Kidney epithelial cell (primary cell): Measurements from ENCODE around the gene CEMIP2. TPM values are rescaled to one million over a fixed set of nuclear protein-coding genes. Genes with fewer than 3 reads are reported as not detected.

Experiments used
- DNase-seq: peaks from one replicate; pipeline ENCODE4 v3.0.0-alpha.2; 2010; ENCODE audit warnings: low read depth
- H3K27me3 ChIP-seq: 2 replicates; pipeline ENCODE4 v1.6.0; 2011; ENCODE audit warnings: low read length; ENCODE audit not compliant: control insufficient read depth, insufficient read depth
- H3K36me3 ChIP-seq: 2 replicates; pipeline ENCODE4 v1.5.1; 2011; ENCODE audit warnings: low read length; ENCODE audit not compliant: control insufficient read depth, insufficient read depth
- H3K4me3 ChIP-seq: 2 replicates; pipeline ENCODE4 v1.5.1; 2011; ENCODE audit warnings: low read depth, mild to moderate bottlenecking, control low read depth, low read length
- CTCF ChIP-seq: IDR thresholded peaks from 2 replicates; pipeline ENCODE4 v1.5.1; 2011; ENCODE audit warnings: mild to moderate bottlenecking, moderate library complexity, low read length, control low read depth, inconsistent platforms; ENCODE audit not compliant: insufficient read depth, poor library complexity, severe bottlenecking
- total RNA-seq: library from RNA; depleted of rRNA; stranded (reverse); fragments of >200 nt; gene quantifications from 2 replicates; pipeline ENCODE4 v1.2.3, GENCODE V29; 2015

Gene CEMIP2
- total RNA-seq, 1 donor from 2014 or later = 41.8 TPM

- no peaks in the 10 kb centered on the region for H3K27me3 ChIP-seq
- no peak for DNase-seq
- H3K36me3 ChIP-seq = no peaks in the 10 kb centered on the region
- H3K4me3 ChIP-seq = no peak overlapping the region
- TF ChIP-seq CTCF = no peak
Observed at GRCh38 chr9:71655141-71655540, 113.2 kb downstream of the CEMIP2 start.

DNA sequence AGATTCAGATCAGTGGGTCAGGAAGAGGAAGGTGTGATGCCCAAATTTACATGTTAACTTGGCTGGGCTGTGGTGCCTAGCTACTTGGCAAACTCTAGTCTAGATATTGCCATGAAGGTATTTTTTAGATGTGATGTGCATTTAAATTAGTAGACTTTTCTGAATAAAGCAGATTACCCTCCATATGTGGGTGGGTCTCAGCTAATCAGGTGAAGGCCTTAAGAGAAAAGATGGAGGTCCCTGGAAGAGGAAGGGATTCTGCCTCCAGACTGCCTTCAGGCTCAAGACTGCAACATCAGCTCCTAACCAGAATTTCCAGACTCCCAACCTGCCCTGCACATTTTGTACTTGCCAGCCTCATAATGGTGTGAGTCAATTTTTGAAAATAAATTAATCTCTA, 115.8 kb downstream of the CEMIP2 start:
- DNase-seq = no peak
- Histone ChIP-seq H3K36me3 (no peaks in the 10 kb centered on the region), H3K27me3 (no peaks in the 10 kb centered on the region), H3K4me3 (no peak overlapping the region)
- TF ChIP-seq CTCF = no peak

DNA sequence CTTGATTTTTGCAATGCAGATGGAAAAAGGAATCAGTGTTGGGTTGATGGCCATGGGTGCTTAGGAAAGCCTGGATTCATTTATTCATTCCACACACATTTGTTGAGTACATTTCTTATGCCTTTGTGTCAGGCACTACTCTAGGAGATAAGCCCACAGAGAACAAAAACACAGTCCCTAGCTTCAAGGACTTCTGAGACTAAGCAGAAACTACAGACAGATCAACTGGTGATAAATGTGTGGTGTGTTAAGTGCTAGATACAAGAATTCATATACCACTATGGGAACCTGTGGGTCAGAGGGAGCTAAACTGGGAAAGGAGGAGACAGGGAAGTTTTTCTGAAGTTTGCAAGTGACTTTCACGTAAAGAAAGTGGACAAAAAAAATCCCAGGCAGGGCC, 119.9 kb downstream of the CEMIP2 start:
- no peak for DNase-seq
- no peaks in the 10 kb centered on the region for H3K27me3 ChIP-seq
- TF ChIP-seq CTCF = no peak
- no peak overlapping the region for H3K4me3 ChIP-seq
- H3K36me3 ChIP-seq = no peaks in the 10 kb centered on the region

GRCh38 chr9:71647094-71647591, 121.2 kb downstream of the CEMIP2 start:
- TF ChIP-seq CTCF = no peak
- no peaks in the 10 kb centered on the region for H3K27me3 ChIP-seq
- H3K4me3 ChIP-seq = no peak overlapping the region
- peak; percentile 28 for DNase-seq
- no peaks in the 10 kb centered on the region for H3K36me3 ChIP-seq

DNA sequence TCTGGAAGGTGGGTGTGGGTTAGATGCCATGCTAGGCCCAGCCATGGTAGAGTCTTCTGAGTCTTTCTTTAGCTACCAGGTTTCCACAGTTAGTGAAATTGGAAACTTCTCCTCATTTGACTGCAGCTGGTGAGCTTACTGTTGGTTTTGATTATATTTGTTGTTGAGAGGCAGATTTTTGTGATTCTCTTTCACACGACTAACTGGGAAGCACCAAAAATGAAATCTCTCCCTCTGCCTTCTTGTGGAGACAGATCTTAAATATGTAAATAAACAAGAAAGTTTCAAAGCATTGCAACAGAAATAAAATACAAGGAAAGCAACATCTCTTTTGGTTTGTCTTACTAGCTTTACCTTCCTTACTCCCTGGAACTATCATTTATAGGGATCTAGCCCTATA, 122.2 kb downstream of the CEMIP2 start:
- no peak for DNase-seq
- Histone ChIP-seq H3K27me3 (no peaks in the 10 kb centered on the region), H3K4me3 (no peak overlapping the region), H3K36me3 (no peaks in the 10 kb centered on the region)
- no peak for TF ChIP-seq CTCF

GRCh38 chr9:71644819-71645362, 123.4 kb downstream of the CEMIP2 start:
- H3K36me3 ChIP-seq = no peaks in the 10 kb centered on the region
- no peak overlapping the region for H3K4me3 ChIP-seq
- DNase-seq = no peak
- no peak for TF ChIP-seq CTCF
- H3K27me3 ChIP-seq = no peaks in the 10 kb centered on the region
